SH-SY5Y (cell line): ENCODE measurements around the gene CHST9.

Experiments
- GATA2 ChIP-seq: IDR thresholded peaks from 2 replicates; pipeline ENCODE4 v1.6.1; 2011; ENCODE audit warnings: mild to moderate bottlenecking, low read depth, low read length
- GATA3 ChIP-seq: IDR thresholded peaks from 2 replicates; pipeline ENCODE4 v1.6.1; 2011; ENCODE audit warnings: low read depth, mild to moderate bottlenecking, low read length, moderate library complexity

DNA sequence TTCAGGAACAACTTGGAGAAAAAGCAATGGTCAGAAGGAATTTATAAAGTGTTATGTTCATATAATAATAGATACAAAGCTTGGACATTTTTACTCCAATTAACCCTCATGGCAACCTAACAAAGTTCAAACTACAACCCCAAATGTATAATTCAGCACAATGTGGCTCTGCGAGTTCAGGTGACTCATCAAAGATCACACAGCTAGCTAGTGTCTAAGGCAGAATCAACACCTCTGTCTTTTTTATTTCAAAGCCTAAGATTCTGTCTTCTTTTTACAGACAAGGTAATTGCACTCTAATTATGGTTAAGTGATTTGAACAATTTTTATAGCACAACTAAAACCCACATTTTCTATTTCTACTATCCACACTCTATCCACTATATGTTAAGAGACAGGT lies 90.5 kb downstream of the CHST9 start:
- TF ChIP-seq GATA3 (no peak), GATA2 (no peak)
